ENCODE data around the gene EPB41L1.

The EPB41L1 gene

GRCh38 chr20:36234771-36235320 lies 80.3 kb downstream of the EPB41L1 start:
- DNase-seq: no peak
- ATAC-seq (ENCODE audit: insufficient read depth, low read depth): no peak
- H3K4me2 ChIP-seq (ENCODE audit: insufficient read depth, low read length): no peak overlapping the region
- peaks cover 42% of the 10 kb centered on the region for H3K79me2 ChIP-seq (ENCODE audit: insufficient read depth, low read length)
- no peak overlapping the region for H3K9ac ChIP-seq (ENCODE audit: low read depth, low read length)
- peak overlapping the region; percentile 14 for H2AFZ ChIP-seq (ENCODE audit: low read depth, low read length)
- peaks cover 32% of the 10 kb centered on the region for H3K4me1 ChIP-seq (ENCODE audit: insufficient read depth, low read length)
- no peak overlapping the region for H3K27ac ChIP-seq (ENCODE audit: low read length)
- TF ChIP-seq CTCF (IDR thresholded peaks at IDR 0.05; ENCODE audit: borderline replicate concordance, extremely low read depth, low read length, poor library complexity, severe bottlenecking) (no peak), EZH2 (IDR thresholded peaks at IDR 0.05; ENCODE audit: borderline replicate concordance, low read depth, low read length, severe bottlenecking) (no peak)
- H3K27me3 ChIP-seq (ENCODE audit: insufficient read depth, low read length, poor library complexity): peaks cover 9% of the 10 kb centered on the region
- no peaks in the 10 kb centered on the region for H3K9me3 ChIP-seq (ENCODE audit: insufficient read depth, low read length, severe bottlenecking)
- no peak overlapping the region for H3K4me3 ChIP-seq (ENCODE audit: low read depth in 1 of 2, low read length in 2 of 2)
- peaks cover 14% of the 10 kb centered on the region for H3K36me3 ChIP-seq (ENCODE audit: insufficient read depth, low read length)
- peaks cover 14% of the 10 kb centered on the region; the same call in 1 of the 2 replicates for H4K20me1 ChIP-seq (ENCODE audit: insufficient read depth, low read length)

DNA sequence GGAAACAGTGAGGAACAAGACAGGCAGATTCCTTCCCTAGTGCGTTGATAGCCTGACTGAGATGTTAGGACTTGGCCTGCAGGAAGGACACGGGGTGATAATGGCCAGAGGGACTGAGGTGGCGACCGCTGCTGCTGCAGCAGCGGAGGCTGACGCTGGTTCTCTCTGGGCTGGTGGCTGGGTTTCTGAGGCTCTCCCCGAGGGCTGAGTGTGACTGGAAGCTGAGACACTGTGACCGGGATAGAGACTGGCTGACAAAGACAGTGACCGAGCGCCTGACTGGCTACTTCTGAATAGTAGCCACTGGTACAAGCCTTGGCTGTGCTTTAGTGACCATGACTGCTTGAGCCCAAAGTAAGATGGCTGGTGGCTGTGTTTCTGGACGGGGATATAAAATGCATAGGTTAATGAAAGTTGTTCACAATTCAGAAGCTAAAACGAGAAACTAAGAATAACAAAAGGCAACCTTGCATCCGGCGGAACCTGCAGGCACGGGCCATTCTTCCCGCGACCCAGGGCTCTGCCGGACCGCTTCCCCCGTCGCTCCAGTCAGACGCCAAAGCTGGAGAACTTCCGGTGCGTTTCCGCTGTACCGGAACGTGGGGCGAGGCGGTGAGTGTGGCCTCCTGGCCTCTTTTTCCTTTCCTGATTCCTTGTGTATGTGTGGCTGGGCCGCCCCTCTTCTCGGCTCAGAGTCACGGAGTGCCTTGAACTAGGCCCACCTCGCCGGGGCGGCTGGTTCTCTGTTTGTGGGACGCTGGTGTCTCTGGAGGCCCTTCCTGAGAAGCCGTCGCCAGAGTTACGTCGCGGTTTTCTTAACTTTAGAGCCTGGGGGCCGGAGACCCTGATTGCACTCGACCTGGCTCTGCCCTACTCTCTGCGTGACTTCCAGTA lies 81.6 kb downstream of the EPB41L1 start, which contains the start of gene AAR2:
AAR2 (plus strand) TSS at position 587 of the 894 bp plus-strand sequence. CDS start 3,391 bp downstream, outside the sequence.
- Histone ChIP-seq H3K4me3 (ENCODE audit: low read depth in 1 of 2, low read length in 2 of 2) (peak within 1 kb of the TSS; percentile 48 to 74), H3K27me3 (ENCODE audit: insufficient read depth, low read length, poor library complexity) (peaks cover 5% of the 10 kb centered on the region), H3K9ac (ENCODE audit: low read depth, low read length) (peak within 1 kb of the TSS; percentile 74), H3K36me3 (ENCODE audit: insufficient read depth, low read length) (peaks cover 27% of the 10 kb centered on the region), H3K27ac (ENCODE audit: low read length) (peak within 1 kb of the TSS; percentile 80), H3K4me2 (ENCODE audit: insufficient read depth, low read length) (peak within 1 kb of the TSS; percentile 76), H4K20me1 (ENCODE audit: insufficient read depth, low read length) (peaks cover 24% of the 10 kb centered on the region), H2AFZ (ENCODE audit: low read depth, low read length) (peak within 1 kb of the TSS; percentile 99), H3K79me2 (ENCODE audit: insufficient read depth, low read length) (peaks cover 55% of the 10 kb centered on the region), H3K9me3 (ENCODE audit: insufficient read depth, low read length, severe bottlenecking) (no peaks in the 10 kb centered on the region), H3K4me1 (ENCODE audit: insufficient read depth, low read length) (peaks cover 40% of the 10 kb centered on the region)
- ATAC-seq (ENCODE audit: insufficient read depth, low read depth): peak; percentile 98
- TF ChIP-seq EZH2 (IDR thresholded peaks at IDR 0.05; ENCODE audit: borderline replicate concordance, low read depth, low read length, severe bottlenecking): no peak
- no peak for TF ChIP-seq CTCF (IDR thresholded peaks at IDR 0.05; ENCODE audit: borderline replicate concordance, extremely low read depth, low read length, poor library complexity, severe bottlenecking)
- peak; percentile 89 for DNase-seq

GRCh38 chr20:36236786-36237121 lies 82.2 kb downstream of the EPB41L1 start:
- peak overlapping the region; percentile 74 for H3K9ac ChIP-seq (ENCODE audit: low read depth, low read length)
- no peak for TF ChIP-seq EZH2 (IDR thresholded peaks at IDR 0.05; ENCODE audit: borderline replicate concordance, low read depth, low read length, severe bottlenecking)
- no peak for TF ChIP-seq CTCF (IDR thresholded peaks at IDR 0.05; ENCODE audit: borderline replicate concordance, extremely low read depth, low read length, poor library complexity, severe bottlenecking)
- H2AFZ ChIP-seq (ENCODE audit: low read depth, low read length): peak overlapping the region; percentile 99
- peaks cover 4% of the 10 kb centered on the region for H3K27me3 ChIP-seq (ENCODE audit: insufficient read depth, low read length, poor library complexity)
- DNase-seq (no peak), ATAC-seq (ENCODE audit: insufficient read depth, low read depth) (peak; percentile 16; the same call in 2 of the 3 replicates)
- H3K79me2 ChIP-seq (ENCODE audit: insufficient read depth, low read length): peaks cover 60% of the 10 kb centered on the region
- H3K4me3 ChIP-seq (ENCODE audit: low read depth in 1 of 2, low read length in 2 of 2): peak overlapping the region; percentile 48 to 74
- H3K4me1 ChIP-seq (ENCODE audit: insufficient read depth, low read length): peaks cover 40% of the 10 kb centered on the region
- H4K20me1 ChIP-seq (ENCODE audit: insufficient read depth, low read length): peaks cover 24% of the 10 kb centered on the region
- H3K27ac ChIP-seq (ENCODE audit: low read length): peak overlapping the region; percentile 80
- peak overlapping the region; percentile 76 for H3K4me2 ChIP-seq (ENCODE audit: insufficient read depth, low read length)
- H3K36me3 ChIP-seq (ENCODE audit: insufficient read depth, low read length): peaks cover 33% of the 10 kb centered on the region
- H3K9me3 ChIP-seq (ENCODE audit: insufficient read depth, low read length, severe bottlenecking): no peaks in the 10 kb centered on the region

Measured in DND-41 (cell line).